Measurements from ENCODE around the gene EPB41L3.

DNA sequence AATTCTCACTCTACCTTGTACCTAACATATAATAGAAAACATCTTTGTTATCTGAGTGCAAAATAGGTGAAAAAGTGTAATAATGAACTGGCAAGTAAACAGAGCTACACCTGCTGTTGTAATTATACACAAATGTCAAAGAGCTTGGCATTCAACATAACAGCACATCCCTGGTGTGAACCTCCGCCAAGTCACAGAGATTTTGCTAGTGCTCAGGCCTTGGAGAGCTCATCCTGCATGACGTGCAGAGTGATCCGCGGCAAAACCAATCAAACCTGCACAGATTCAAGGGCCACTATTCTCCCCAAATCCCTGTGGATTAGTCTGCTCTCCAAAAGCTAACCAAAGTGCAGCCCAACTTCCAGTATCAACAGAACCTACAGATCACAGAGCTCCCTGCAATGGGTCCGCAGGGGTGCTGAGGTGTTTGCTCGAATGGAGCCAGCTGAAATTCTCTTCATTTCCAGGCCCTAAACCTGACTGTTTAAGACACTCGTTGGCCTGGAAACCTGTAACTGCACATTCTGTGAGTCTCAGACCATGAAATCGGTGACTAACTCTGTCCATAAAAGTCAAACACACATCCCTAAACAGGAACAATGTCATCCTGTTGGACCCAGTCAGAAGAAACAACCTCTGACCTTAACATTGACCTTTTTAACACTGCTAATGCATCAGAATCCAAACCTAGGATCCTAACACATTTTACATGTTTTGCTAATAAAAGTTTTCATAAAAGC lies 111.8 kb downstream of the EPB41L3 start:
- TF ChIP-seq, protein P1, sequence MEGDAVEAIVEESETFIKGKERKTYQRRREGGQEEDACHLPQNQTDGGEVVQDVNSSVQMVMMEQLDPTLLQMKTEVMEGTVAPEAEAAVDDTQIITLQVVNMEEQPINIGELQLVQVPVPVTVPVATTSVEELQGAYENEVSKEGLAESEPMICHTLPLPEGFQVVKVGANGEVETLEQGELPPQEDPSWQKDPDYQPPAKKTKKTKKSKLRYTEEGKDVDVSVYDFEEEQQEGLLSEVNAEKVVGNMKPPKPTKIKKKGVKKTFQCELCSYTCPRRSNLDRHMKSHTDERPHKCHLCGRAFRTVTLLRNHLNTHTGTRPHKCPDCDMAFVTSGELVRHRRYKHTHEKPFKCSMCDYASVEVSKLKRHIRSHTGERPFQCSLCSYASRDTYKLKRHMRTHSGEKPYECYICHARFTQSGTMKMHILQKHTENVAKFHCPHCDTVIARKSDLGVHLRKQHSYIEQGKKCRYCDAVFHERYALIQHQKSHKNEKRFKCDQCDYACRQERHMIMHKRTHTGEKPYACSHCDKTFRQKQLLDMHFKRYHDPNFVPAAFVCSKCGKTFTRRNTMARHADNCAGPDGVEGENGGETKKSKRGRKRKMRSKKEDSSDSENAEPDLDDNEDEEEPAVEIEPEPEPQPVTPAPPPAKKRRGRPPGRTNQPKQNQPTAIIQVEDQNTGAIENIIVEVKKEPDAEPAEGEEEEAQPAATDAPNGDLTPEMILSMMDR (IDR thresholded peaks at IDR 0.05): no peak
- TF ChIP-seq POLR2A (IDR thresholded peaks at IDR 0.05): no peak
